ENCODE results near the gene RNF223.

DNA sequence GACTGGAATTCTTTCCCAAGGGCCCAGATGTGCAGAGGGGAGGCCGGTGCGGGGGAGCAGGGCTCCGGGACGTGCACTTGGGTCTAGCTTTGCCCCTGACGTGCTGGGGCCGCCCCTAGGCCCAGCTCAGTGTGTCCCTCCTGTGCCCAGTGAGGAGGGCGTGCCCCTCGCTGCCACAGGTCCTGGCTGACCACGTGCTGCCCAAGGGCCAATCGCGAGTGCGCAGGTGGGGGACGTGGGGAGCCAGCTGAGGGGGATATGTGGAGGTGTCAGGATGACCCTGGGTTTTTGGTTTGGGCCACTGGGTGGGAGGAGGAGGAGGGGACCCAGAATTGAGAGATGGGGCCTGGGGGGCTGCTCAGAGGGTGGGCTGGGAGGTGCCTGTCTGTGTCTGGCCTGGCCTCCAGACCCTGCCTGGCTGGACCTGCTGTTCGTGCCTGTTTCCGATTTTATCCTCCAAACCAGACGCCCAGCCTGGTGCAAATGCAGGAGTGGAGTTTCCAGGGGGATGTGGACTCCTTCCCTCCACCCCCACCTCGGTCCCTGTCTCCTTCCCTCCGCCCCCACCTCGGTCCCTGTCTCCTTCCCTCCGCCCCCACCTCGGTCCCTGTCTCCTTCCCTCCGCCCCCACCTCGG lies 6.1 kb upstream of the RNF223 start:
- TF ChIP-seq CHD2 (IDR thresholded peaks at IDR 0.05; ENCODE audit: low read length, partially characterized antibody) (no peak), REST (IDR thresholded peaks at IDR 0.05) (no peak), JUNB (IDR thresholded peaks at IDR 0.05) (no peak), KDM1A (IDR thresholded peaks at IDR 0.05; ENCODE audit: low read depth) (no peak), CTCF (IDR thresholded peaks at IDR 0.05) (no peak), HDAC2 (IDR thresholded peaks at IDR 0.05) (no peak), MAZ (IDR thresholded peaks at IDR 0.05; ENCODE audit: borderline replicate concordance, low read depth, low read length) (no peak), CEBPB (IDR thresholded peaks at IDR 0.05) (no peak)
- TF ChIP-seq, protein P1, sequence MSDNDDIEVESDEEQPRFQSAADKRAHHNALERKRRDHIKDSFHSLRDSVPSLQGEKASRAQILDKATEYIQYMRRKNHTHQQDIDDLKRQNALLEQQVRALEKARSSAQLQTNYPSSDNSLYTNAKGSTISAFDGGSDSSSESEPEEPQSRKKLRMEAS (IDR thresholded peaks at IDR 0.05): no peak
